K562 (cell line): Measurements from ENCODE around the gene TTLL8. TPM values are rescaled to one million over a fixed set of nuclear protein-coding genes. Genes with fewer than 3 reads are reported as not detected.

ENCODE experiments used
- ATAC-seq: fragments of 200-7000 bp; cut with Tn5 transposase; 3 replicates; pipeline ENCODE4 v1.9.1; 2020; ENCODE audit warnings: moderate library complexity
- BruUV-seq: library from RNA; stranded (reverse); fragments of 400-500 nt; replicated peaks from 2 replicates; lab custom pipeline; 2021; lab: Mats Ljungman, UMichigan
- CTCF ChIA-PET: fragments of 300-600 bp; formaldehyde crosslinking; extraction: SDS; loops from one replicate; lab custom pipeline; 2021; ENCODE audit warnings: low intra/inter-chr PET ratio; lab: Yijun Ruan, JAX
- POLR2A ChIA-PET: fragments of 300-600, 350-650 bp; sonication (Branson Sonifier 250); formaldehyde crosslinking; extraction: SDS; loops from one replicate; lab custom pipeline; 2021; ENCODE audit warnings: antibody characterized with exemption, inconsistent platforms; lab: Yijun Ruan, JAX
- DNase-seq, 4 experiments: peaks; one replicate each; pipeline versions ENCODE4 v3.0.0 to v3.0.0-alpha.2; 2011 to 2018; ENCODE audit warnings: low spot score in 3 of 4, mixed read lengths in 3 of 4; ENCODE audit errors: extremely low read depth in 1 of 4
- FAIRE-seq: peaks from 2 replicates; lab custom pipeline; 2011; peaks lifted over from hg19 to GRCh38; lab: Jason Lieb, UNC
- H2AFZ ChIP-seq: 2 replicates; pipeline ENCODE4 v1.6.0; 2011; ENCODE audit warnings: low read depth, low read length, control low read depth, inconsistent platforms
- H3K27ac ChIP-seq: fragments of 200-600 bp; 3 replicates; pipeline ENCODE4 v1.8.0; 2011; ENCODE audit warnings: low read depth, mild to moderate bottlenecking, control low read depth, inconsistent platforms, low read length, moderate library complexity, mixed read lengths; ENCODE audit errors: extremely low read depth
- H3K27me3 ChIP-seq, 2 experiments: fragments of 300-600 bp in 1 of 2; 2 replicates in 1 of 2; 3 replicates in 1 of 2; pipeline versions ENCODE4 v1.6.0 to v1.8.0; 2011; ENCODE audit warnings: inconsistent platforms in 2 of 2, low read length in 2 of 2, mild to moderate bottlenecking in 1 of 2, mixed read lengths in 1 of 2, moderate library complexity in 1 of 2; ENCODE audit not compliant: control insufficient read depth in 2 of 2, insufficient read depth in 2 of 2
- H3K36me3 ChIP-seq: fragments of 300-600 bp; 3 replicates; pipeline ENCODE4 v1.8.0; 2011; ENCODE audit warnings: mild to moderate bottlenecking, low read length, inconsistent platforms; ENCODE audit not compliant: control insufficient read depth, insufficient read depth
- H3K4me1 ChIP-seq, 2 experiments: fragments of 200-600 bp in 1 of 2; replicated peaks in 1 of 2; 2 replicates in 1 of 2; 3 replicates in 1 of 2; pipeline versions ENCODE4 v1.5.1 to v1.8.0; 2011; ENCODE audit warnings: inconsistent platforms in 2 of 2, low read length in 2 of 2, mild to moderate bottlenecking in 1 of 2, mixed read lengths in 1 of 2, moderate library complexity in 1 of 2; ENCODE audit not compliant: control insufficient read depth in 2 of 2, insufficient read depth in 2 of 2
- H3K4me2 ChIP-seq: 2 replicates; pipeline ENCODE4 v1.6.1; 2011; ENCODE audit warnings: low read length, control low read depth, inconsistent platforms, mixed read lengths; ENCODE audit not compliant: insufficient read depth
- H3K4me3 ChIP-seq: fragments of 200-600 bp; sonication (generic), shearing (Covaris generic); 2 replicates; pipeline ENCODE4 v1.5.1; 2016; ENCODE audit warnings: control low read depth, inconsistent platforms
- H3K79me2 ChIP-seq: fragments of 200-600 bp; 3 replicates; pipeline ENCODE4 v1.8.0; 2011; ENCODE audit warnings: low read length, inconsistent platforms; ENCODE audit not compliant: control insufficient read depth, insufficient read depth
- H3K9ac ChIP-seq, 2 experiments: 2 replicates each; pipeline versions ENCODE4 v1.6.0 to v1.6.1; 2011; ENCODE audit warnings: low read depth in 2 of 2, low read length in 2 of 2, control low read depth in 1 of 2, inconsistent platforms in 1 of 2, mild to moderate bottlenecking in 1 of 2, mixed read lengths in 1 of 2; ENCODE audit not compliant: insufficient read depth in 1 of 2
- H3K9me1 ChIP-seq: one replicate; pipeline ENCODE4 v1.6.0; 2011; ENCODE audit warnings: inconsistent platforms, mild to moderate bottlenecking, low read length, moderate library complexity; ENCODE audit not compliant: control insufficient read depth, insufficient read depth
- H3K9me3 ChIP-seq: replicated peaks from 2 replicates; pipeline ENCODE4 v1.5.1; 2011; ENCODE audit warnings: low read depth, low read length, inconsistent platforms; ENCODE audit not compliant: control insufficient read depth, insufficient read depth
- H4K20me1 ChIP-seq: replicated peaks from 2 replicates; pipeline ENCODE4 v1.6.1; 2011; ENCODE audit warnings: low read length, inconsistent platforms, mixed read lengths; ENCODE audit not compliant: control insufficient read depth, insufficient read depth
- MIER1 ChIP-seq: fragments of 450-650 bp; IDR thresholded peaks from 2 replicates; pipeline ENCODE4 v1.6.1; 2016; ENCODE audit warnings: antibody characterized with exemption, mild to moderate bottlenecking, low read depth
- ZNF780A ChIP-seq: fragments of 250-450 bp; sonication (Bioruptor Pico); IDR thresholded peaks from 2 replicates; pipeline ENCODE4 v1.5.0; 2021; ENCODE audit warnings: mild to moderate bottlenecking
- WGBS: fragments of 100-300 bp; shearing (Covaris generic); methylation state at CpG from one replicate; pipeline ENCODE4 v1.1.6; 2016; ENCODE audit warnings: low coverage, mixed read lengths; ENCODE audit not compliant: insufficient coverage; ENCODE audit errors: missing lambda C conversion rate; 5-methylcytosine and 5-hydroxymethylcytosine counted together
- in situ Hi-C: fragments of 300-500 bp; cut with MboI; formaldehyde crosslinking; loops from 4 replicates; pipeline ENCODE4 v1.15.0; 2018; ENCODE audit warnings: inconsistent platforms, mixed read lengths
- intact Hi-C: fragments of 100-400 bp; cut with micrococcal nuclease; formaldehyde crosslinking; loops from 2 replicates; pipeline ENCODE4 v1.14.2; 2022
- polyA plus RNA-seq, 8 experiments: library from polyadenylated mRNA; depleted of rRNA in 4 of 8; stranded (reverse) in 5 of 8; unstranded in 3 of 8; fragments of >200 nt; fragmentation: Nextera tagmentation in 2 of 8; fragmentation: Illumina TruSeq in 1 of 8; extraction: Ambion mirVana in 2 of 8; extraction: Trizol in 1 of 8; gene quantifications; 2 replicates each; pipeline versions ENCODE4 v1.2.1 to v1.2.3, GENCODE V29; 2011 to 2014; ENCODE audit warnings: inconsistent platforms in 1 of 8, missing spikeins in 1 of 8
- total RNA-seq, 7 experiments: library from RNA; depleted of rRNA in 6 of 7; stranded (reverse); fragments of >200 nt in 6 of 7; fragmentation: Illumina TruSeq in 2 of 7; extraction: Trizol in 2 of 7; gene quantifications; 2 replicates each; pipeline versions ENCODE4 v1.2.1 to v1.2.3, GENCODE V29; 2011 to 2021; ENCODE audit warnings: low replicate concordance in 1 of 7
- TF ChIP-seq, protein P1 (sequence below): fragments of 250-450 bp; sonication (Bioruptor Pico); IDR thresholded peaks from 2 replicates; pipeline ENCODE4 v1.9.0; 2021; ENCODE audit warnings: mild to moderate bottlenecking, inconsistent platforms

The TTLL8 gene
- total and polyA plus RNA-seq, 9 of the 15 experiments (the other 6 are each of a cell fraction or from before 2014, with no cell fraction given) = not detected

DNA sequence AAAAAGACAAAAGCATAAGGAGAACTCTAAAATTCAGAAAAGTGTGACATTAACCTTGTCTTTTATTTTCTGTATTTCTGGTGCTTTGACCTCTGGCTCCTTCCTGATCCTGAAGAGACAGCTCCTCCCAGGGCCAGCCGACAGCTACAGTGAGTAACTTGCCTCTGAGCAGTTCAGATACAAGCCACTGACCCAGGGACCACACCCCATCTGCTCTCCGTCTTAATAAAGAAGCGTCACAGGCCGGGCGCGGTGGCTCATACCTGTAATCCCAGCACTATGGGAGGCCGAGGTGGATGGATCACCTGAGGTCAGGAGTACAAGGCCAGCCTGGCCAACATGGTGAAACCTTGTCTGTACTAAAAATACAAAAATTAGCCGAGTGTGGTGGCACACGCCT, 20.7 kb upstream of the TTLL8 start:
- H3K79me2 ChIP-seq = no peaks in the 10 kb centered on the region
- H3K36me3 ChIP-seq = no peaks in the 10 kb centered on the region
- TF ChIP-seq, protein P1, sequence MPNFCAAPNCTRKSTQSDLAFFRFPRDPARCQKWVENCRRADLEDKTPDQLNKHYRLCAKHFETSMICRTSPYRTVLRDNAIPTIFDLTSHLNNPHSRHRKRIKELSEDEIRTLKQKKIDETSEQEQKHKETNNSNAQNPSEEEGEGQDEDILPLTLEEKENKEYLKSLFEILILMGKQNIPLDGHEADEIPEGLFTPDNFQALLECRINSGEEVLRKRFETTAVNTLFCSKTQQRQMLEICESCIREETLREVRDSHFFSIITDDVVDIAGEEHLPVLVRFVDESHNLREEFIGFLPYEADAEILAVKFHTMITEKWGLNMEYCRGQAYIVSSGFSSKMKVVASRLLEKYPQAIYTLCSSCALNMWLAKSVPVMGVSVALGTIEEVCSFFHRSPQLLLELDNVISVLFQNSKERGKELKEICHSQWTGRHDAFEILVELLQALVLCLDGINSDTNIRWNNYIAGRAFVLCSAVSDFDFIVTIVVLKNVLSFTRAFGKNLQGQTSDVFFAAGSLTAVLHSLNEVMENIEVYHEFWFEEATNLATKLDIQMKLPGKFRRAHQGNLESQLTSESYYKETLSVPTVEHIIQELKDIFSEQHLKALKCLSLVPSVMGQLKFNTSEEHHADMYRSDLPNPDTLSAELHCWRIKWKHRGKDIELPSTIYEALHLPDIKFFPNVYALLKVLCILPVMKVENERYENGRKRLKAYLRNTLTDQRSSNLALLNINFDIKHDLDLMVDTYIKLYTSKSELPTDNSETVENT (CRISPR knock-in tag) = no peak
- in situ Hi-C loops (no loop called here), intact Hi-C loops (no loop called here)
- ChIA-PET CTCF (no interaction called here), POLR2A (no interaction called here)
- peak; percentile 33 to 55 (median 40) for DNase-seq
- no peaks in the 10 kb centered on the region for H3K27me3 ChIP-seq
- no peaks in the 10 kb centered on the region for H4K20me1 ChIP-seq
- H3K4me1 ChIP-seq = peaks cover 0 to 33% of the 10 kb centered on the region in 2 experiments; a peak in 2 of 5 replicates
- no peaks in the 10 kb centered on the region for H3K9me1 ChIP-seq
- BruUV-seq = no TSS peak
- H3K9me3 ChIP-seq = no peaks in the 10 kb centered on the region
- FAIRE-seq = peak; percentile 78
- ATAC-seq = peak; percentile 77
- H3K27ac ChIP-seq = no peak overlapping the region
- no peak overlapping the region for H3K9ac ChIP-seq
- no peak overlapping the region for H3K4me2 ChIP-seq
- WGBS = 14% methylated on average over 9 of the region's 9 CpGs
- no peak overlapping the region for H3K4me3 ChIP-seq
- no peak overlapping the region for H2AFZ ChIP-seq

DNA sequence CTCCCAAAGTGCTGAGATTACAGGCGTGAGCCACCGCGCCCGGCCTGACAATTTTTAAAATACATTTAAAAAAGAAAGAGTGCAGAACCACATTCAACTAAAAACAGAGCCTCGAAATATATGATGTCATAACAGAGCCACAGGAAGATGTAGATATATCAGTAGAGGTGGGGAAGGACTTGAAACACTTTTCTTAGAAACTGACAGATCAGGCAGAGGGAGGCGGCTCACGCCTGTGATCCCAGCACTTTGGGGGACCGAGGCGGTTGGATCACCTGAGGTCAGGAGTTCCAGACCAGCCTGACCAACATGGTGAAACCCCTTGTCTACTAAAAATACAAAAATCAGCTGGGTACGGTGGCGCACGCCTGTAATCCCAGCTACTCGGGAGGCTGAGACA, 20.1 kb upstream of the TTLL8 start:
- ChIA-PET CTCF (no interaction called here), POLR2A (no interaction called here)
- H3K27ac ChIP-seq = no peak overlapping the region

More for the DNA sequence above, 20.1 kb upstream of the TTLL8 start:
- intact Hi-C loops (no loop called here), in situ Hi-C loops (no loop called here)
- no peaks in the 10 kb centered on the region for H4K20me1 ChIP-seq
- H3K9me3 ChIP-seq = no peaks in the 10 kb centered on the region
- H3K4me1 ChIP-seq = peaks cover 0 to 28% of the 10 kb centered on the region in 2 experiments; a peak in 2 of 5 replicates
- H3K9ac ChIP-seq = no peak overlapping the region
- H3K36me3 ChIP-seq = no peaks in the 10 kb centered on the region
- no peak for DNase-seq
- 62% methylated on average over 9 of the region's 13 CpGs for WGBS
- no peak overlapping the region for H3K4me3 ChIP-seq
- no peak for TF ChIP-seq ZNF780A (CRISPR knock-in tag)
- TF ChIP-seq MIER1 = peak; percentile 77
- TF ChIP-seq, all 486 proteins: peak for 1
- H2AFZ ChIP-seq = no peak overlapping the region
- no peak for FAIRE-seq
- no TSS peak for BruUV-seq
- H3K27me3 ChIP-seq = no peaks in the 10 kb centered on the region
- ATAC-seq = no peak
- H3K79me2 ChIP-seq = no peaks in the 10 kb centered on the region
- no peaks in the 10 kb centered on the region for H3K9me1 ChIP-seq
- no peak overlapping the region for H3K4me2 ChIP-seq
